Measurements from ENCODE around the gene PXDN.
A peak's percentile ranks its signal among the peaks of the same experiment; 100 is the strongest.

Gene PXDN

GRCh38 chr2:1663621-1664020, 80.7 kb downstream of the PXDN start:
- DNase-seq (ENCODE audit: low read depth) = no peak

- DNase-seq (ENCODE audit: low read depth) = no peak
Observed at GRCh38 chr2:1662606-1663180, 81.6 kb downstream of the PXDN start.

- DNase-seq (ENCODE audit: low read depth) = no peak
Observed at GRCh38 chr2:1661891-1662605, 82.3 kb downstream of the PXDN start.

- no peak for DNase-seq (ENCODE audit: low read depth)
Observed at GRCh38 chr2:1660656-1661640, 83.4 kb downstream of the PXDN start.

- DNase-seq (ENCODE audit: low read depth) = no peak
Observed at GRCh38 chr2:1659951-1660565, 84.3 kb downstream of the PXDN start.

GRCh38 chr2:1658394-1659151, 85.7 kb downstream of the PXDN start:
- DNase-seq (ENCODE audit: low read depth) = no peak

GRCh38 chr2:1656961-1657841, 87.1 kb downstream of the PXDN start:
- no peak for DNase-seq (ENCODE audit: low read depth)

GRCh38 chr2:1656326-1656960, 87.9 kb downstream of the PXDN start:
- no peak for DNase-seq (ENCODE audit: low read depth)

- DNase-seq (ENCODE audit: low read depth) = no peak
Observed at GRCh38 chr2:1655461-1655860, 88.9 kb downstream of the PXDN start.

GRCh38 chr2:1654696-1655374, 89.5 kb downstream of the PXDN start:
- no peak for DNase-seq (ENCODE audit: low read depth)

GRCh38 chr2:1653956-1654695, 90.2 kb downstream of the PXDN start:
- DNase-seq (ENCODE audit: low read depth) = peak; percentile 72

- no peak for DNase-seq (ENCODE audit: low read depth)
Observed at GRCh38 chr2:1652034-1652790, 92.1 kb downstream of the PXDN start.

GRCh38 chr2:1651121-1652033, 92.9 kb downstream of the PXDN start:
- DNase-seq (ENCODE audit: low read depth) = no peak

- DNase-seq (ENCODE audit: low read depth) = no peak
Observed at GRCh38 chr2:1650085-1650872, 94.0 kb downstream of the PXDN start.

- DNase-seq (ENCODE audit: low read depth) = no peak
Observed at GRCh38 chr2:1649103-1650084, 94.9 kb downstream of the PXDN start.

Data from non-pigmented ciliary epithelial cell (primary cell).